H1 (cell line): Measurements from ENCODE around the gene CSH1. TPM values are rescaled to one million over a fixed set of nuclear protein-coding genes. Genes with fewer than 3 reads are reported as not detected.
A peak's percentile ranks its signal among the peaks of the same experiment; 100 is the strongest.

Source experiments
- CTCF ChIA-PET: fragments of 300-600 bp; sonication (Branson Sonifier 250); formaldehyde crosslinking; loops from one replicate; lab custom pipeline; 2021; ENCODE audit not compliant: partially characterized antibody; lab: Charles Lee
- POLR2A ChIA-PET: fragments of 300-600 bp; sonication (Branson Sonifier 250); formaldehyde crosslinking; loops from one replicate; lab custom pipeline; 2021; ENCODE audit warnings: inconsistent platforms; ENCODE audit not compliant: partially characterized antibody; lab: Charles Lee
- DNase-seq, 2 experiments: peaks; one replicate each; pipeline versions ENCODE4 v3.0.0 to v3.0.0-alpha.2; 2010 to 2022; ENCODE audit warnings: low spot score in 2 of 2, low read depth in 1 of 2, mixed read lengths in 1 of 2
- FAIRE-seq: peaks from 2 replicates; lab custom pipeline; 2011; peaks lifted over from hg19 to GRCh38; lab: Jason Lieb, UNC
- H2AFZ ChIP-seq: 2 replicates; pipeline ENCODE4 v1.8.1; 2012; ENCODE audit warnings: low read length, inconsistent platforms
- H2AK5ac ChIP-seq: 2 replicates; pipeline ENCODE4 v1.6.1; 2013; ENCODE audit warnings: low read depth, low read length
- H2BK120ac ChIP-seq: replicated peaks from 2 replicates; pipeline ENCODE3; 2013; ENCODE audit warnings: low read depth, low read length, inconsistent platforms
- H2BK12ac ChIP-seq: 2 replicates; pipeline ENCODE4 v1.6.1; 2013; ENCODE audit warnings: low read depth, low read length
- H2BK15ac ChIP-seq: 2 replicates; pipeline ENCODE4 v1.6.1; 2013; ENCODE audit warnings: low read length
- H2BK20ac ChIP-seq: 2 replicates; pipeline ENCODE4 v1.6.1; 2013; ENCODE audit warnings: low read length
- H2BK5ac ChIP-seq: 2 replicates; pipeline ENCODE4 v1.6.1; 2013; ENCODE audit warnings: low read depth, low read length
- H3K14ac ChIP-seq: 2 replicates; pipeline ENCODE4 v1.6.1; 2013; ENCODE audit warnings: inconsistent platforms; ENCODE audit not compliant: insufficient read length
- H3K18ac ChIP-seq: 2 replicates; pipeline ENCODE4 v1.6.1; 2013; ENCODE audit warnings: low read length; ENCODE audit errors: extremely low read depth
- H3K23ac ChIP-seq: 2 replicates; pipeline ENCODE4 v1.6.1; 2013; ENCODE audit warnings: inconsistent platforms; ENCODE audit not compliant: insufficient read length
- H3K23me2 ChIP-seq: 2 replicates; pipeline ENCODE4 v1.6.1; 2013; ENCODE audit warnings: low read depth, low read length
- H3K27ac ChIP-seq: 2 replicates; pipeline ENCODE4 v1.6.1; 2011; ENCODE audit warnings: low read depth, low read length, inconsistent platforms
- H3K27me3 ChIP-seq, 4 experiments: replicated peaks in 1 of 4; 1 replicate in 1 of 4; 2 replicates in 3 of 4; pipeline versions ENCODE4 v1.6.1 to v1.8.1; 2011 to 2013; ENCODE audit warnings: low read length in 3 of 4, mild to moderate bottlenecking in 3 of 4, inconsistent platforms in 2 of 4, mixed read lengths in 2 of 4, moderate library complexity in 1 of 4; ENCODE audit not compliant: control insufficient read depth in 3 of 4, insufficient read depth in 3 of 4; ENCODE audit errors: extremely low read depth in 1 of 4
- H3K36me3 ChIP-seq, 4 experiments: 2 replicates each; pipeline versions ENCODE4 v1.6.1 to v1.8.1; 2011 to 2013; ENCODE audit warnings: mild to moderate bottlenecking in 4 of 4, low read length in 3 of 4, moderate library complexity in 2 of 4, control low read depth in 1 of 4, inconsistent platforms in 1 of 4; ENCODE audit not compliant: insufficient read depth in 4 of 4, control insufficient read depth in 2 of 4
- H3K4ac ChIP-seq: replicated peaks from 2 replicates; pipeline ENCODE3; 2013; ENCODE audit warnings: low read length, low read depth, mixed read lengths, inconsistent platforms; ENCODE audit not compliant: insufficient read length
- H3K4me1 ChIP-seq, 4 experiments: replicated peaks in 1 of 4; 1 replicate in 1 of 4; 2 replicates in 3 of 4; pipeline versions ENCODE4 v1.6.1 to v1.8.1; 2011 to 2013; ENCODE audit warnings: low read length in 3 of 4, inconsistent platforms in 2 of 4, mixed read lengths in 1 of 4; ENCODE audit not compliant: insufficient read depth in 4 of 4, control insufficient read depth in 3 of 4
- H3K4me2 ChIP-seq, 2 experiments: 2 replicates each; pipeline versions ENCODE4 v1.6.1 to v1.8.1; 2011 to 2013; ENCODE audit warnings: low read depth in 2 of 2, low read length in 2 of 2, control low read depth in 1 of 2, inconsistent platforms in 1 of 2, mild to moderate bottlenecking in 1 of 2; ENCODE audit not compliant: insufficient read depth in 1 of 2
- H3K4me3 ChIP-seq, 4 experiments: fragments of 200-600, 300-600 bp in 1 of 4; sonication (generic), shearing (Covaris generic), sonication (Bioruptor Twin) in 1 of 4; 2 replicates each; pipeline versions ENCODE4 v1.5.1 to v1.8.1; 2011 to 2016; ENCODE audit warnings: low read length in 4 of 4, low read depth in 3 of 4, control low read depth in 2 of 4, inconsistent platforms in 2 of 4, mild to moderate bottlenecking in 2 of 4, mixed read lengths in 1 of 4, moderate library complexity in 1 of 4; ENCODE audit not compliant: insufficient read depth in 2 of 4; ENCODE audit errors: extremely low read depth in 1 of 4
- H3K56ac ChIP-seq: replicated peaks from 2 replicates; pipeline ENCODE3; 2013; ENCODE audit warnings: low read depth, mild to moderate bottlenecking, mixed read lengths, low read length, inconsistent platforms; ENCODE audit not compliant: insufficient read length
- H3K79me1 ChIP-seq: 2 replicates; pipeline ENCODE4 v1.6.1; 2013; ENCODE audit warnings: low read depth, low read length, control low read depth
- H3K79me2 ChIP-seq, 2 experiments: 2 replicates each; pipeline versions ENCODE4 v1.6.1 to v1.8.1; 2012 to 2013; ENCODE audit warnings: low read length in 2 of 2, mild to moderate bottlenecking in 2 of 2, inconsistent platforms in 1 of 2; ENCODE audit not compliant: insufficient read depth in 2 of 2, control insufficient read depth in 1 of 2
- H3K9ac ChIP-seq, 4 experiments: replicated peaks in 1 of 4; 1 replicate in 1 of 4; 2 replicates in 3 of 4; pipeline versions ENCODE4 v1.6.1 to v1.8.1; 2011 to 2013; ENCODE audit warnings: low read depth in 3 of 4, low read length in 3 of 4, control low read depth in 2 of 4, mild to moderate bottlenecking in 2 of 4, moderate library complexity in 2 of 4, inconsistent platforms in 1 of 4; ENCODE audit errors: extremely low read depth in 1 of 4
- H3K9me3 ChIP-seq, 2 experiments: 2 replicates each; pipeline versions ENCODE4 v1.6.1 to v1.8.1; 2012 to 2013; ENCODE audit warnings: mild to moderate bottlenecking in 2 of 2, moderate library complexity in 2 of 2, control low read depth in 1 of 2, inconsistent platforms in 1 of 2, low read depth in 1 of 2, low read length in 1 of 2, mixed read lengths in 1 of 2; ENCODE audit not compliant: insufficient read depth in 2 of 2
- H4K20me1 ChIP-seq, 2 experiments: replicated peaks in 1 of 2; 2 replicates each; pipeline versions ENCODE3 to v1.8.1; 2011 to 2013; ENCODE audit warnings: inconsistent platforms in 2 of 2, low read length in 2 of 2, mild to moderate bottlenecking in 1 of 2; ENCODE audit not compliant: insufficient read depth in 2 of 2, control insufficient read depth in 1 of 2
- H4K5ac ChIP-seq: 2 replicates; pipeline ENCODE4 v1.6.1; 2013; ENCODE audit warnings: low read length, low read depth, mixed read lengths, inconsistent platforms; ENCODE audit not compliant: insufficient read length
- H4K8ac ChIP-seq: 2 replicates; pipeline ENCODE4 v1.8.0; 2013; ENCODE audit warnings: mild to moderate bottlenecking, moderate library complexity, low read length, inconsistent platforms; ENCODE audit not compliant: insufficient read depth; ENCODE audit errors: extremely low read depth
- H4K91ac ChIP-seq: replicated peaks from 2 replicates; pipeline ENCODE3; 2013; ENCODE audit warnings: low read length, mixed read lengths, inconsistent platforms; ENCODE audit not compliant: insufficient read length
- ATF2 ChIP-seq: IDR thresholded peaks from 2 replicates; pipeline ENCODE4 v1.6.1; 2012; ENCODE audit warnings: low read length, inconsistent platforms
- CBX5 ChIP-seq: fragments of 300-800, 300-1000 bp; sonication (generic); IDR thresholded peaks from 2 replicates; pipeline ENCODE4 v1.7.1; 2016; ENCODE audit warnings: antibody characterized with exemption, low read length, low read depth
- CBX8 ChIP-seq: fragments of 300-800, 300-1000 bp; sonication (generic); IDR thresholded peaks from 2 replicates; pipeline ENCODE4 v1.7.1; 2016; ENCODE audit warnings: low read depth, low read length, borderline replicate concordance
- FOSL1 ChIP-seq: IDR thresholded peaks from 2 replicates; pipeline ENCODE4 v1.6.1; 2011; ENCODE audit warnings: mild to moderate bottlenecking, low read depth, low read length, moderate library complexity; ENCODE audit not compliant: insufficient read depth
- JUN ChIP-seq: IDR thresholded peaks from 2 replicates; pipeline ENCODE4 v1.6.1; 2011; ENCODE audit warnings: low read depth, mild to moderate bottlenecking, improper control_type of control experiment, low read length
- JUND ChIP-seq: IDR thresholded peaks from 2 replicates; pipeline ENCODE4 v1.6.1; 2011; ENCODE audit warnings: mild to moderate bottlenecking, improper control_type of control experiment, low read length
- KDM5A ChIP-seq: fragments of 200-600 bp; IDR thresholded peaks from 2 replicates; pipeline ENCODE4 v1.7.1; 2012; ENCODE audit warnings: mild to moderate bottlenecking, low read length, inconsistent platforms, mixed read lengths
- SUZ12 ChIP-seq: fragments of 200-600 bp; sonication (generic); IDR thresholded peaks from 2 replicates; pipeline ENCODE4 v1.6.1; 2012; ENCODE audit warnings: mild to moderate bottlenecking, inconsistent platforms, low read length, moderate library complexity, mixed read lengths
- YY1 ChIP-seq: IDR thresholded peaks from 2 replicates; pipeline ENCODE4 v1.6.1; 2011; ENCODE audit warnings: low read depth, mild to moderate bottlenecking, low read length
- WGBS, 2 experiments: shearing (Covaris generic) in 1 of 2; methylation state at CpG; one replicate each; pipeline versions ENCODE4 v1.1.6 to v1.1.7; 2013 to 2015; ENCODE audit warnings: low lambda C conversion rate in 2 of 2, mixed read lengths in 2 of 2, inconsistent platforms in 1 of 2, low coverage in 1 of 2, missing lambda C conversion rate in 1 of 2; ENCODE audit not compliant: insufficient replicate concordance in 2 of 2, insufficient coverage in 1 of 2, insufficient read length in 1 of 2; ENCODE audit errors: extremely low coverage in 1 of 2, missing lambda C conversion rate in 1 of 2; 5-methylcytosine and 5-hydroxymethylcytosine counted together
- polyA plus RNA-seq, 7 experiments: library from polyadenylated mRNA; depleted of rRNA in 3 of 7; stranded (reverse) in 5 of 7; unstranded in 2 of 7; fragments of >200 nt in 5 of 7; fragments of 200-250 nt in 2 of 7; gene quantifications; 1 replicate in 5 of 7; 2 replicates in 1 of 7; 4 replicates in 1 of 7; pipeline versions ENCODE4 v1.2.1 to v1.2.3, GENCODE V29; 2011 to 2013; ENCODE audit warnings: missing spikeins in 2 of 7, mixed read lengths in 2 of 7
- total RNA-seq: library from RNA; stranded (reverse); fragmentation: NEBNext Ultra II Directional; extraction: Animal tissue kit (Norgen Biotek cat#: 25700); gene quantifications from 2 replicates; pipeline ENCODE4 v1.2.1, GENCODE V29; 2021

CSH1 gene
- total and polyA plus RNA-seq, 2 of the 8 experiments (the other 6 are each of a cell fraction or from before 2014, with no cell fraction given): 0.12 TPM; not detected in 1

GRCh38 chr17:63848834-63849689 lies 47.3 kb downstream of the CSH1 start:
- Histone ChIP-seq H4K5ac (peak overlapping the region; percentile 31), H3K79me2 (no peaks in the 10 kb centered on the region), H3K23me2 (peaks cover 2% of the 10 kb centered on the region), H2BK120ac (no peak overlapping the region), H3K4me3 (peak overlapping the region in 3 of 4 experiments; percentile 16 to 39 (median 25); a peak in 5 of 8 replicates), H3K4me1 (no peaks in the 10 kb centered on the region), H3K9ac (peak overlapping the region in 3 of 4 experiments; percentile 55 to 90 (median 81); a peak in 6 of 7 replicates), H3K18ac (peak overlapping the region; percentile 97), H3K27ac (peak overlapping the region; percentile 76; the same call in 1 of the 2 replicates), H2AK5ac (peak overlapping the region; percentile 69; the same call in 1 of the 2 replicates), H2BK20ac (peak overlapping the region; percentile 100), H3K79me1 (no peaks in the 10 kb centered on the region), H4K91ac (peak overlapping the region; percentile 77), H2AFZ (peak overlapping the region; percentile 94; the same call in 1 of the 2 replicates), H2BK15ac (peak overlapping the region; percentile 97; the same call in 1 of the 2 replicates), H3K14ac (no peak overlapping the region), H4K8ac (peak overlapping the region; percentile 98), H3K36me3 (no peaks in the 10 kb centered on the region), H2BK12ac (peak overlapping the region; percentile 100), H3K4me2 (peak overlapping the region; percentile 42 to 75), H4K20me1 (no peaks in the 10 kb centered on the region), H3K56ac (no peak overlapping the region), H2BK5ac (peak overlapping the region; percentile 97; the same call in 1 of the 2 replicates), H3K27me3 (peaks cover 0 to 29% (median 25%) of the 10 kb centered on the region in 4 experiments; a peak in 6 of 7 replicates), H3K4ac (no peak overlapping the region), H3K23ac (no peak overlapping the region), H3K9me3 (peaks cover 4 to 9% of the 10 kb centered on the region in 2 experiments; a peak in 3 of 4 replicates)
- 40% methylated on average over 76 of the region's 82 CpGs; no CpG with 5 or more reads in 1 of the 2 experiments for WGBS, 2 experiments
- no peak for FAIRE-seq
- DNase-seq: peak; percentile 81 to 100
- ChIA-PET CTCF (interaction anchor here (0.7 to 6.9 kb wide), 12 partner anchors 9 to 427 kb away, joined by 3 to 77 read pairs (median 5); partner anchors contain the start of genes CD79B, GH1 and GH2), POLR2A (interaction anchor here (1.0 to 1.8 kb wide), 7 partner anchors 11 to 76 kb away, joined by 3 to 10 read pairs (median 3); partner anchors contain the start of gene CCDC47)
- TF ChIP-seq JUND (peak; percentile 97), CBX8 (no peak), KDM5A (no peak), CBX5 (no peak), YY1 (no peak), ATF2 (no peak), FOSL1 (0 out of 2 replicates have a peak, but pooled peaks have one; percentile 3), JUN (no peak), SUZ12 (no peak)
